H1 (cell line): ENCODE data around the gene LDLRAD4.

Source experiments
- CBX5 ChIP-seq: fragments of 300-800, 300-1000 bp; sonication (generic); IDR thresholded peaks from 2 replicates; pipeline ENCODE4 v1.7.1; 2016; ENCODE audit warnings: antibody characterized with exemption, low read length, low read depth
- CTCF ChIP-seq, 3 experiments: IDR thresholded peaks; 1 replicate in 2 of 3; 2 replicates in 1 of 3; pipeline versions ENCODE4 v1.5.1 to v1.6.1; 2011; ENCODE audit warnings: low read length in 3 of 3, mild to moderate bottlenecking in 3 of 3, inconsistent platforms in 2 of 3, low read depth in 1 of 3, moderate library complexity in 1 of 3; ENCODE audit not compliant: insufficient read depth in 1 of 3; ENCODE audit errors: control extremely low read depth in 1 of 3
- EZH2 ChIP-seq: fragments of 200-600 bp; sonication (generic); IDR thresholded peaks from 2 replicates; pipeline ENCODE4 v1.7.1; 2012; ENCODE audit warnings: low read depth, mild to moderate bottlenecking, moderate library complexity, low read length, inconsistent platforms; ENCODE audit not compliant: severe bottlenecking
- GABPA ChIP-seq: IDR thresholded peaks from 2 replicates; pipeline ENCODE4 v1.6.1; 2011; ENCODE audit warnings: mild to moderate bottlenecking, low read length, moderate library complexity, borderline replicate concordance; ENCODE audit not compliant: insufficient read depth
- MAFK ChIP-seq: IDR thresholded peaks from 2 replicates; pipeline ENCODE4 v1.6.1; 2012; ENCODE audit warnings: low read depth, mild to moderate bottlenecking, improper control_type of control experiment, low read length
- NRF1 ChIP-seq: IDR thresholded peaks from 2 replicates; pipeline ENCODE4 v1.6.1; 2011; ENCODE audit warnings: mild to moderate bottlenecking, low read depth, low read length, improper control_type of control experiment
- POLR2A ChIP-seq, 2 experiments: IDR thresholded peaks; 1 replicate in 1 of 2; 2 replicates in 1 of 2; pipeline ENCODE4 v1.6.1; 2011; ENCODE audit warnings: low read depth in 2 of 2, low read length in 2 of 2, mild to moderate bottlenecking in 2 of 2; ENCODE audit errors: control extremely low read depth in 1 of 2
- POLR2AphosphoS5 ChIP-seq: IDR thresholded peaks from 2 replicates; pipeline ENCODE4 v1.6.1; 2011; ENCODE audit warnings: low read depth, low read length
- RAD21 ChIP-seq, 2 experiments: IDR thresholded peaks in 1 of 2; conservative IDR thresholded peaks in 1 of 2; 2 replicates each; pipeline ENCODE4 v1.6.1; 2011; ENCODE audit warnings: low read depth in 2 of 2, low read length in 2 of 2, improper control_type of control experiment in 1 of 2, inconsistent platforms in 1 of 2, mild to moderate bottlenecking in 1 of 2, moderate library complexity in 1 of 2
- RXRA ChIP-seq: IDR thresholded peaks from 2 replicates; pipeline ENCODE4 v1.6.1; 2011; ENCODE audit warnings: low read depth, mild to moderate bottlenecking, low read length, moderate library complexity; ENCODE audit not compliant: insufficient read depth
- SP1 ChIP-seq: IDR thresholded peaks from 2 replicates; pipeline ENCODE4 v1.6.1; 2011; ENCODE audit warnings: low read depth, low read length
- TBP ChIP-seq: IDR thresholded peaks from 2 replicates; pipeline ENCODE4 v1.6.1; 2011; ENCODE audit warnings: low read depth, low read length, improper control_type of control experiment

- TF ChIP-seq RAD21 (IDR thresholded peaks at IDR 0.05 in 1 of 2, conservative IDR thresholded peaks at IDR 0.05 in 1 of 2; ENCODE audit: low read depth in 2 of 2, low read length in 2 of 2) (no peak), CTCF (IDR thresholded peaks at IDR 0.05; ENCODE audit: control extremely low read depth in 1 of 3, insufficient read depth in 1 of 3, low read depth in 1 of 3, low read length in 3 of 3) (no peak), MAFK (no peak), EZH2 (no peak), CBX5 (no peak), SP1 (no peak), POLR2A (IDR thresholded peaks at IDR 0.05; ENCODE audit: control extremely low read depth in 1 of 2, low read depth in 2 of 2, low read length in 2 of 2) (no peak), NRF1 (no peak), POLR2AphosphoS5 (no peak), RXRA (no peak), TBP (no peak), GABPA (no peak)
Observed at GRCh38 chr18:13481331-13481730, 262.8 kb downstream of the LDLRAD4 start.
